HG02885 (cell line): ENCODE measurements around the gene KRT16.
A peak's percentile ranks its signal among the peaks of the same experiment; 100 is the strongest.
"Not testable (repeated sequence)": the region's sequence is repeated elsewhere in the genome, so short reads cannot be mapped to it uniquely, and the experiment has no call there.

Experiments used
- ATAC-seq: cut with Tn5 transposase; IDR thresholded peaks from one replicate; pipeline ENCODE4 v1.9.1; 2021; ENCODE audit warnings: mild to moderate bottlenecking; ENCODE audit not compliant: unreplicated experiment, poor library complexity

The KRT16 gene

GRCh38 chr17:41648411-41649195 is 36.0 kb upstream of the KRT16 start:
- ATAC-seq = peak; percentile 64

- peak; percentile 55 for ATAC-seq
These were observed 35.4 kb upstream of the KRT16 start for GRCh38 chr17:41647940-41648410.

- ATAC-seq = no peak
These were observed 34.7 kb upstream of the KRT16 start for GRCh38 chr17:41647038-41647813.

DNA sequence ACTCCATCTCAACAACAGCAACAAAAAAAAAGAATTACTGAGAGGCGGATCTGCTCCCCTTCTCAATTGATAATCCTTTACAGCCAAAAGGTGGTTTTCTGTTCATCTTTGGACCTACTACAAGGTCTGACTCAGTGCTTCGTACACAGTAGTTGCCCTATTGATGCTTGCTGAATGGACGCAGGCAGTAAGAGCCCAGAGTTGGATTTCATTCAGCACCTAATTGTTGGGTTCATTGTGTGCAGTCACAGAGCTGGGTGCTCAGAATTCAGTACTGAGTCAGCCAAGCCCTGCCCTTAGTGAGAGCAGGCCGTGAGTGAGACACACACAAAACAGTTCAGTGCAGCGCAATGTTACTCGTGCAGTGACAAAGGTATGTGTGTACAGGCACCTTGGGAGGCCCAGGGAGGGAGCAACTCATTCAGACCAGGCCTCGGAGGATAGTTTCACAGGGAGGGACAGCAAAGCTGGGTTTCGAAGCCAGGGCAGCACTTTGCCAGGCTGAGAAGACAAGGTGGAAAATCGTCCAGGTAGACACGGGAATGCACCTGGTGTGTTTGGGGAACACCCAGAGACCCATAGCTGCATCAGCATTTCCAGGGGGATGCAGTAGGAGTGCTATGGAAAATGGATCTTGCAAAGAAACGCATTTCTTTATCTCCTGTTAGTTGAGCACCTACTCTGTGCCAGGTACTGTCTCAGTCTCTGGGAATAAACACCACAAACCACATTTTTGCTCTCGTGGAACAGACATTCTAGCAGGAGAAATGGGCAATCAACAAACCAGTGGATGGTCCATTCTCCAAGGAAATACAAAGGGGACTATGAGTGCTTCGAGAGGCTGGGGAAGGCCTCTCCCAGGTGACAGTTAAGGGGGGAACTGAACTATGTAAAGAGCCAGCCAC is 29.9 kb upstream of the KRT16 start:
- no peak for ATAC-seq

DNA sequence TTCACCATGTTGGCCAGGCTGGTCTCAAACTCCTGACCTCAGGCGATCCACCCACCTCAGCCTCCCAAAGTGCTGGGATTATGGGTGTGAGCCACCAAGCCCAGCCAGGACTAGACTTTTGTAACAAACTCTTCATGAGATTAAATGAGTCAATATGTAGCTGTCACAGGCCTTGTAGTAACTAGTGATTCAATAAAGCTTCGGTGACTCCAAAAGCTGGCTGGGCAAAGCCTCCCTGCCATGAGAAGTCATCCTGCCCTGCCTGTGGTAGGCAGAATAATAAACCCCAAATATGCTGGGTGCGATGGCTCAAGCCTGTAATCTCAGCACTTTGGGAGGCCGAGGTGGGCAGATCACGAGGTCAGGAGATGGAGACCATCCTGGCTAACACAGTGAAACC is 28.0 kb upstream of the KRT16 start:
- not testable (repeated sequence) for ATAC-seq

DNA sequence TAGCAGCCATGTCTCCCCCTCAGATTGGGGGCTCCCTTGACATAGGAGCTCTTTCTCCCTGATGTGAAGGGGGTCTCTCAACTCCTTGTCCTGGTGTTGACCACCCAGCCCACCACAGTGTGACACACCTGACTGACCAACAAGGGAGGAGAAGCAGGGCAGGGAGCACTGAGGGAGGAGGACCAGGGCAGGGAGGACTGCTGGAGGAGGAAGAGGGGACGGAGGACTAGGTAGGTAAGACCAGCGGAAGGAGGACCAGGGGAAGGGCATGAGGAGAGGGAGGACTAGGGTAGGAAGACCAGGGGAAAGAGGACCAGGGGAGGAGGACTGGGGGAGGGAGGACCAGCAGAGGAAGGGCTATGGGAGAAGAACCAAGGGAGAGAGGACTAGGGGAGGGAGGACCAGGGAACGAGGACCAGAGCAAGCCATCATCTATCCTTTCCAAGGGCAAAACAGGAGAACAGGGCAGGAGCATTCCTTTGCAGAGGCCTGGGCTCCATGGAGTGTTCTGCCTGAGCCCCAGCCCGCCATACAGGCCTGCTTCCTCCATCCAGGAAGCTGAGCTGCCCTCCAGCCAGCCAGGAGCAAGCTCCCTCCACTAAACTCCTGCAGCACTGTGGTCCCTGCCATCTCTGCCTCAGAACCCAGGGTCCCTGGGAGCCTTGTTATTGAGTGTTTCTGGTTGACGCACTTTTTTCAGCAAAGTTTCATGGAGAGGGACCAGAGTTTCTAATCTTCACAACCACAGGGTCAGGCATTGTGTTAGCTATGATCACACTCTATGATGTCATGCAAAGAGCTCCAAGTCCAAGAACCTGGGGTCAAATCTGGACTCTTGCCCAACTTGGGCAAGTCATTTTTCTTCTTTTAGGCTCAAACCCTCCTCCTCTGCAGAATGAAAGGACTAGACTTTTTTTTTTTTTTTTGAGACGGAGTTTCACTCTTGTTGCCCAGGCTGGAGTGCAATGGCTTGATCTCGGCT is 27.2 kb upstream of the KRT16 start:
- no peak for ATAC-seq

- ATAC-seq = no peak
These were observed 26.4 kb upstream of the KRT16 start for GRCh38 chr17:41638941-41639340.

DNA sequence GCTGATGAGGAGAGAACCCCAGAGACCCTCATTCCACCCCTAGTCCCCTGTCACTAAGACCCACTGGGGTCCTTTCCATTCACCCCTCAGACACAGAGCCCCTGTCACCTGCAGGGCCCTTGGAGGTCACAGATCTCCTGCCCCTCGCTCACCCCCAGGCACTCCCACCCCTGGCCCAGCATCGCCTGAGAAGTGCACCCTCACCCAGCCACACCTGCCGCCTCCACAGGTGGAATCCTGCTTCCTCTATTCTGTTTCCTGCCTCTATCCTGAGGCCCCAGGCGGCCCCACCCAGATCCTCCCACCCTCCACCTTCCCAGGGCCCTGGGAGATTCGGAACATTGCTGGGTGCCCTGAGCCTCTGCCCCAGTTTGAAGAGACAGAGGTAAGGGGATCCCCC is 25.6 kb upstream of the KRT16 start:
- ATAC-seq = no peak

DNA sequence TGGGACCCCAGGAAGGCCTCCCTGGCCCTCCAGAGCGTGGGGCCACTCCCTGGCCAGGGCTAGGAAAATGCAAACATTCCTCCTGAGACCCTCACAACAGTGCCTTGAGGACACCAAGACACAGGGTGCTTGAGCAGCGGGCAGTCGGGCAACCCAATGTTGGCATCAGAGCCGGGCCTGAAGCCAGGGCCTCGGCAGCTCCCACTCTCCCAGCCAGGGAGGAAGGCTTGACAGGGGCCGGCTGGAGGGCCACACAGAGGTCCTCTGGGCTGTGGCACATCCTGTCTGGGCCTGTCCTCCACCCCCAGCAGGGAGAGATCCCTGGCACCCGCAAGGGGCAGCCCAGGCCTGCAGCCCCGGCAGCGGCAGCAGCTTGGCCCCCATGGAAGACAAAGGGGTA is 24.1 kb upstream of the KRT16 start:
- no peak for ATAC-seq

DNA sequence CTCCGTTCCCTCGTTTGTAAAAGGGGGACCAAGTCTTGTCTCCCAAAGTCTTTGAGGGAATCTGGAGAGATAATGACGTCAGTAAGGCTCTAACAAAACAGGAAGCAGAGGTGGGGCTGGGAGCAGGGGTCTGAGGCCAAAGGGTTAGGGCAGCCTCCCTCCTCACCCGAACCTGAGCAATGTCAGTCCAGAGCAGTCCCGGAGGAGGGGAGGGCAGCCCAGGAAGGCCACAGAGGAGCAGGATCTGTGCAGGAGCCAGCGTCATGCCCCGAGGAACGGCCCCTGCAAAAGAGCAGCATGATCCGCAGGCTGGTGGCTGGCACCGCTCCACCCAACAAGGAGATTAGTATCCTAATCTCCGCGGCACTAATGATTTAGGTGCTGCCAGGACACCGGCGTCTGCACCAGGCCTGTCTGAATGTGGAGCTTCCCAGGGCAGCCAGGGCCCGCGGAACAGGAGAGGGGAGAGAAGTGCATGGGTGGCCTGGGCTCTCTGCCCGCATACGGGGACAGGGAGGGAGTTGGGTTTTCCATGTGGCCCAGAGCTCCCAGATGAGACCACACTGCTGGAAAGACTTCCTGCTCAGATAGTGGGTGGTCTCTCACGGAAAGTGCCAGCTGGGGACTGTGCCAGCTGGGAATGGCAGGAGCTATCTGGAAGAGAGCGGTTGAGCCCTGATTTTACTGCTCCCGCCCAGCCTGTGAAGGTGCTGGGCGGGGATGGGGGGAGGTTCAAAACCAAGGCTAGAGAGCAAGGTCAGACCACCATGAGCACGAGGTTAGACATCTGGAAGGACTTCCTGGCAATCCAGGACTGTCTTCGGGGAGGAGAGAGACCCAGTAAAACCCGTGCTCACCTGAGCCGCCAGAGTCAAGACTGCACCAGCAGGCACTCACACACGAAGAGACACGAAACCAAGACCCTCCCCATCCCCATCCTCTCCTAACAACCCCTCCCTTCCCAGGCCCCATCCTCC is 22.8 kb upstream of the KRT16 start:
- no peak for ATAC-seq

DNA sequence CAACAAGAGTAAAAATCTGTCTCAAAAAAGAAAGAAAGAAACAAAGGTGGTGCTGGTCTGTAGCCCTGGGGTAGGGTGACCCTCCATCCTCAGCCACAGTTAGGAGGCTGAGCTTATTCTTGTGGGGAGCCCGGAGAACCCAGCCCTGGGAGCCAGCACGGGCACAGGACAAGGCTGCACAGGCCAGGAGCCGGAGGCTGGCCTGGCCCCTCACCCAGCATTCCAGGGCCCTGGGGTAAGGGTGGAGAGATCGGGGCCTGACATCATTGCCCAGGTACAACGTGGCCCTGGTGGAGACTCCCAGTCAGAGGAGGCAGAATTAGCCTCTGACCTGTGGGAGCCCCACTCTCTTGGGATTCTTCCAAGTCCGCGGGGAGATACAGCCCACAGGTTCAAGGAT is 22.1 kb upstream of the KRT16 start:
- ATAC-seq = no peak

GRCh38 chr17:41633556-41634199 is 21.1 kb upstream of the KRT16 start:
- ATAC-seq = no peak

GRCh38 chr17:41632482-41633105 is 20.0 kb upstream of the KRT16 start:
- ATAC-seq = no peak

- ATAC-seq = no peak
These were observed 19.3 kb upstream of the KRT16 start for GRCh38 chr17:41631898-41632285.

- no peak for ATAC-seq
These were observed 18.7 kb upstream of the KRT16 start for GRCh38 chr17:41631025-41631897.

DNA sequence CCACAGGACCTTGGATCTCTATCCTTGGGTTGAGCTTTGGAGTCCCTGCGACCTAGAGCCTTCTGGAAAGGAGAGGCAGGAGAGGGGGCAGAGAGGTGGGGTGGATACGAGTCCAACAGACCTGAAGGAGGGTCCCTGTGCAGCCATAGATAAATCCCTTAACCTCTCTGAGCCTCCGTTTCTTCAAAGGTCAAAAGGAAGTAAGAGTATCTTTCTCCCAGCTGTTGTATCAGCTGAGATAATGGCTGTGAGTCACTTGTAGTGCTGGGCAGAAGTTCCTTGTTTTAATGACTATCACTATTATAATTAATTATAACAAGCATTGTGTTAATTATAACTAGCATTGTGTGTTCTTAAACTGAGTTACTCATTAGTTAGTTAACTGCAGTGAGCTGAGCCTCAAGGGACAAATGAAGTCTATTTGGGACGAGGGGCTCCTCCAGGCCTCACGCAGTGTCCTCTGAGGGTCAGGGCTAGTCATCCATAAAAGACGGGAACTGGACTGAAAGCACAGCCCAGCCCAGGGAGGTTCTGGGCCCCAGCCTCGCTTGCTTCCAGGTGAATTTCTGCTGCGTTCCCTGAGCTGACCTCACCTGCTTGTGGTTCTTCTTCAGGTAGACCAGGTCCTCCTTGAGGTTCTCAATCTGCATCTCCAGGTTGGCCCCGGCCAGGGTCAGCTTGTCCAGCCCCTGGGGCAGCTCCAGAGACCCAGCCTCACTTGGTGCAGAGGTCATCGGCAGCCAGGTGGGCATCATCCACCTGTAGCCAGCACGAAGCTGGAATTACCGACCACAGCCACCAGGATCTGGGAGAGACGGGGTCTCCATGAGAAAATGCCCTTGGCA is 17.5 kb upstream of the KRT16 start:
- no peak for ATAC-seq
